H1 (cell line): Measurements from ENCODE around the gene WWP2. TPM values are rescaled to one million over a fixed set of nuclear protein-coding genes. Genes with fewer than 3 reads are reported as not detected.

Experiments
- CTCF ChIA-PET: fragments of 300-600 bp; sonication (Branson Sonifier 250); formaldehyde crosslinking; loops from one replicate; lab custom pipeline; 2021; ENCODE audit not compliant: partially characterized antibody; lab: Charles Lee
- POLR2A ChIA-PET: fragments of 300-600 bp; sonication (Branson Sonifier 250); formaldehyde crosslinking; loops from one replicate; lab custom pipeline; 2021; ENCODE audit warnings: inconsistent platforms; ENCODE audit not compliant: partially characterized antibody; lab: Charles Lee
- DNase-seq, 2 experiments: peaks; one replicate each; pipeline versions ENCODE4 v3.0.0 to v3.0.0-alpha.2; 2010 to 2022; ENCODE audit warnings: low spot score in 2 of 2, low read depth in 1 of 2, mixed read lengths in 1 of 2
- FAIRE-seq: peaks from 2 replicates; lab custom pipeline; 2011; peaks lifted over from hg19 to GRCh38; lab: Jason Lieb, UNC
- H2AFZ ChIP-seq: 2 replicates; pipeline ENCODE4 v1.8.1; 2012; ENCODE audit warnings: low read length, inconsistent platforms
- H2AK5ac ChIP-seq: 2 replicates; pipeline ENCODE4 v1.6.1; 2013; ENCODE audit warnings: low read depth, low read length
- H2BK120ac ChIP-seq: replicated peaks from 2 replicates; pipeline ENCODE3; 2013; ENCODE audit warnings: low read depth, low read length, inconsistent platforms
- H2BK12ac ChIP-seq: 2 replicates; pipeline ENCODE4 v1.6.1; 2013; ENCODE audit warnings: low read depth, low read length
- H2BK15ac ChIP-seq: 2 replicates; pipeline ENCODE4 v1.6.1; 2013; ENCODE audit warnings: low read length
- H2BK20ac ChIP-seq: 2 replicates; pipeline ENCODE4 v1.6.1; 2013; ENCODE audit warnings: low read length
- H2BK5ac ChIP-seq: 2 replicates; pipeline ENCODE4 v1.6.1; 2013; ENCODE audit warnings: low read depth, low read length
- H3K14ac ChIP-seq: 2 replicates; pipeline ENCODE4 v1.6.1; 2013; ENCODE audit warnings: inconsistent platforms; ENCODE audit not compliant: insufficient read length
- H3K18ac ChIP-seq: 2 replicates; pipeline ENCODE4 v1.6.1; 2013; ENCODE audit warnings: low read length; ENCODE audit errors: extremely low read depth
- H3K23ac ChIP-seq: 2 replicates; pipeline ENCODE4 v1.6.1; 2013; ENCODE audit warnings: inconsistent platforms; ENCODE audit not compliant: insufficient read length
- H3K23me2 ChIP-seq: 2 replicates; pipeline ENCODE4 v1.6.1; 2013; ENCODE audit warnings: low read depth, low read length
- H3K27ac ChIP-seq: 2 replicates; pipeline ENCODE4 v1.6.1; 2011; ENCODE audit warnings: low read depth, low read length, inconsistent platforms
- H3K27me3 ChIP-seq, 4 experiments: replicated peaks in 1 of 4; 1 replicate in 1 of 4; 2 replicates in 3 of 4; pipeline versions ENCODE4 v1.6.1 to v1.8.1; 2011 to 2013; ENCODE audit warnings: low read length in 3 of 4, mild to moderate bottlenecking in 3 of 4, inconsistent platforms in 2 of 4, mixed read lengths in 2 of 4, moderate library complexity in 1 of 4; ENCODE audit not compliant: control insufficient read depth in 3 of 4, insufficient read depth in 3 of 4; ENCODE audit errors: extremely low read depth in 1 of 4
- H3K36me3 ChIP-seq, 4 experiments: 2 replicates each; pipeline versions ENCODE4 v1.6.1 to v1.8.1; 2011 to 2013; ENCODE audit warnings: mild to moderate bottlenecking in 4 of 4, low read length in 3 of 4, moderate library complexity in 2 of 4, control low read depth in 1 of 4, inconsistent platforms in 1 of 4; ENCODE audit not compliant: insufficient read depth in 4 of 4, control insufficient read depth in 2 of 4
- H3K4ac ChIP-seq: replicated peaks from 2 replicates; pipeline ENCODE3; 2013; ENCODE audit warnings: low read length, low read depth, mixed read lengths, inconsistent platforms; ENCODE audit not compliant: insufficient read length
- H3K4me1 ChIP-seq, 4 experiments: replicated peaks in 1 of 4; 1 replicate in 1 of 4; 2 replicates in 3 of 4; pipeline versions ENCODE4 v1.6.1 to v1.8.1; 2011 to 2013; ENCODE audit warnings: low read length in 3 of 4, inconsistent platforms in 2 of 4, mixed read lengths in 1 of 4; ENCODE audit not compliant: insufficient read depth in 4 of 4, control insufficient read depth in 3 of 4
- H3K4me2 ChIP-seq, 2 experiments: 2 replicates each; pipeline versions ENCODE4 v1.6.1 to v1.8.1; 2011 to 2013; ENCODE audit warnings: low read depth in 2 of 2, low read length in 2 of 2, control low read depth in 1 of 2, inconsistent platforms in 1 of 2, mild to moderate bottlenecking in 1 of 2; ENCODE audit not compliant: insufficient read depth in 1 of 2
- H3K4me3 ChIP-seq, 4 experiments: fragments of 200-600, 300-600 bp in 1 of 4; sonication (generic), shearing (Covaris generic), sonication (Bioruptor Twin) in 1 of 4; 2 replicates each; pipeline versions ENCODE4 v1.5.1 to v1.8.1; 2011 to 2016; ENCODE audit warnings: low read length in 4 of 4, low read depth in 3 of 4, control low read depth in 2 of 4, inconsistent platforms in 2 of 4, mild to moderate bottlenecking in 2 of 4, mixed read lengths in 1 of 4, moderate library complexity in 1 of 4; ENCODE audit not compliant: insufficient read depth in 2 of 4; ENCODE audit errors: extremely low read depth in 1 of 4
- H3K56ac ChIP-seq: replicated peaks from 2 replicates; pipeline ENCODE3; 2013; ENCODE audit warnings: low read depth, mild to moderate bottlenecking, mixed read lengths, low read length, inconsistent platforms; ENCODE audit not compliant: insufficient read length
- H3K79me1 ChIP-seq: 2 replicates; pipeline ENCODE4 v1.6.1; 2013; ENCODE audit warnings: low read depth, low read length, control low read depth
- H3K79me2 ChIP-seq, 2 experiments: 2 replicates each; pipeline versions ENCODE4 v1.6.1 to v1.8.1; 2012 to 2013; ENCODE audit warnings: low read length in 2 of 2, mild to moderate bottlenecking in 2 of 2, inconsistent platforms in 1 of 2; ENCODE audit not compliant: insufficient read depth in 2 of 2, control insufficient read depth in 1 of 2
- H3K9ac ChIP-seq, 4 experiments: replicated peaks in 1 of 4; 1 replicate in 1 of 4; 2 replicates in 3 of 4; pipeline versions ENCODE4 v1.6.1 to v1.8.1; 2011 to 2013; ENCODE audit warnings: low read depth in 3 of 4, low read length in 3 of 4, control low read depth in 2 of 4, mild to moderate bottlenecking in 2 of 4, moderate library complexity in 2 of 4, inconsistent platforms in 1 of 4; ENCODE audit errors: extremely low read depth in 1 of 4
- H3K9me3 ChIP-seq, 2 experiments: 2 replicates each; pipeline versions ENCODE4 v1.6.1 to v1.8.1; 2012 to 2013; ENCODE audit warnings: mild to moderate bottlenecking in 2 of 2, moderate library complexity in 2 of 2, control low read depth in 1 of 2, inconsistent platforms in 1 of 2, low read depth in 1 of 2, low read length in 1 of 2, mixed read lengths in 1 of 2; ENCODE audit not compliant: insufficient read depth in 2 of 2
- H4K20me1 ChIP-seq, 2 experiments: replicated peaks in 1 of 2; 2 replicates each; pipeline versions ENCODE3 to v1.8.1; 2011 to 2013; ENCODE audit warnings: inconsistent platforms in 2 of 2, low read length in 2 of 2, mild to moderate bottlenecking in 1 of 2; ENCODE audit not compliant: insufficient read depth in 2 of 2, control insufficient read depth in 1 of 2
- H4K5ac ChIP-seq: 2 replicates; pipeline ENCODE4 v1.6.1; 2013; ENCODE audit warnings: low read length, low read depth, mixed read lengths, inconsistent platforms; ENCODE audit not compliant: insufficient read length
- H4K8ac ChIP-seq: 2 replicates; pipeline ENCODE4 v1.8.0; 2013; ENCODE audit warnings: mild to moderate bottlenecking, moderate library complexity, low read length, inconsistent platforms; ENCODE audit not compliant: insufficient read depth; ENCODE audit errors: extremely low read depth
- H4K91ac ChIP-seq: replicated peaks from 2 replicates; pipeline ENCODE3; 2013; ENCODE audit warnings: low read length, mixed read lengths, inconsistent platforms; ENCODE audit not compliant: insufficient read length
- CBX8 ChIP-seq: fragments of 300-800, 300-1000 bp; sonication (generic); IDR thresholded peaks from 2 replicates; pipeline ENCODE4 v1.7.1; 2016; ENCODE audit warnings: low read depth, low read length, borderline replicate concordance
- CEBPB ChIP-seq: IDR thresholded peaks from 2 replicates; pipeline ENCODE4 v1.6.1; 2012; ENCODE audit warnings: low read depth, low read length
- CREB1 ChIP-seq: IDR thresholded peaks from 2 replicates; pipeline ENCODE4 v1.6.1; 2012; ENCODE audit warnings: inconsistent platforms
- CTBP2 ChIP-seq: IDR thresholded peaks from 2 replicates; pipeline ENCODE4 v1.7.0; 2011; ENCODE audit warnings: borderline replicate concordance, mild to moderate bottlenecking, moderate library complexity, mixed read lengths, low read length; ENCODE audit not compliant: insufficient read depth, insufficient read length
- EP300 ChIP-seq, 2 experiments: IDR thresholded peaks; 1 replicate in 1 of 2; 2 replicates in 1 of 2; pipeline ENCODE4 v1.6.1; 2011 to 2012; ENCODE audit warnings: low read depth in 2 of 2, low read length in 2 of 2, mild to moderate bottlenecking in 2 of 2, borderline replicate concordance in 1 of 2, inconsistent platforms in 1 of 2, moderate library complexity in 1 of 2
- GABPA ChIP-seq: IDR thresholded peaks from 2 replicates; pipeline ENCODE4 v1.6.1; 2011; ENCODE audit warnings: mild to moderate bottlenecking, low read length, moderate library complexity, borderline replicate concordance; ENCODE audit not compliant: insufficient read depth
- GTF2F1 ChIP-seq: IDR thresholded peaks from 2 replicates; pipeline ENCODE4 v1.6.1; 2012; ENCODE audit warnings: low read depth, low read length, improper control_type of control experiment, borderline replicate concordance
- HDAC2 ChIP-seq, 2 experiments: fragments of 300-600 bp in 1 of 2; sonication (generic) in 1 of 2; IDR thresholded peaks; 2 replicates each; pipeline ENCODE4 v1.6.1; 2011 to 2012; ENCODE audit warnings: low read depth in 2 of 2, low read length in 2 of 2, mild to moderate bottlenecking in 2 of 2, moderate library complexity in 2 of 2, borderline replicate concordance in 1 of 2, inconsistent platforms in 1 of 2
- HDAC6 ChIP-seq: IDR thresholded peaks from one replicate; pipeline ENCODE4 v1.7.1; 2012; ENCODE audit warnings: low read depth, mild to moderate bottlenecking, inconsistent platforms, low read length, moderate library complexity
- NRF1 ChIP-seq: IDR thresholded peaks from 2 replicates; pipeline ENCODE4 v1.6.1; 2011; ENCODE audit warnings: mild to moderate bottlenecking, low read depth, low read length, improper control_type of control experiment
- RFX5 ChIP-seq: IDR thresholded peaks from 2 replicates; pipeline ENCODE4 v1.6.1; 2011; ENCODE audit warnings: low read depth, low read length, improper control_type of control experiment, borderline replicate concordance
- SIRT6 ChIP-seq: IDR thresholded peaks from one replicate; pipeline ENCODE4 v1.7.1; 2012; ENCODE audit warnings: low read length, inconsistent platforms
- SP1 ChIP-seq: IDR thresholded peaks from 2 replicates; pipeline ENCODE4 v1.6.1; 2011; ENCODE audit warnings: low read depth, low read length
- YY1 ChIP-seq: IDR thresholded peaks from 2 replicates; pipeline ENCODE4 v1.6.1; 2011; ENCODE audit warnings: low read depth, mild to moderate bottlenecking, low read length
- WGBS, 2 experiments: shearing (Covaris generic) in 1 of 2; methylation state at CpG; one replicate each; pipeline versions ENCODE4 v1.1.6 to v1.1.7; 2013 to 2015; ENCODE audit warnings: low lambda C conversion rate in 2 of 2, mixed read lengths in 2 of 2, inconsistent platforms in 1 of 2, low coverage in 1 of 2, missing lambda C conversion rate in 1 of 2; ENCODE audit not compliant: insufficient replicate concordance in 2 of 2, insufficient coverage in 1 of 2, insufficient read length in 1 of 2; ENCODE audit errors: extremely low coverage in 1 of 2, missing lambda C conversion rate in 1 of 2; 5-methylcytosine and 5-hydroxymethylcytosine counted together
- polyA plus RNA-seq, 7 experiments: library from polyadenylated mRNA; depleted of rRNA in 3 of 7; stranded (reverse) in 5 of 7; unstranded in 2 of 7; fragments of >200 nt in 5 of 7; fragments of 200-250 nt in 2 of 7; gene quantifications; 1 replicate in 5 of 7; 2 replicates in 1 of 7; 4 replicates in 1 of 7; pipeline versions ENCODE4 v1.2.1 to v1.2.3, GENCODE V29; 2011 to 2013; ENCODE audit warnings: missing spikeins in 2 of 7, mixed read lengths in 2 of 7
- total RNA-seq: library from RNA; stranded (reverse); fragmentation: NEBNext Ultra II Directional; extraction: Animal tissue kit (Norgen Biotek cat#: 25700); gene quantifications from 2 replicates; pipeline ENCODE4 v1.2.1, GENCODE V29; 2021

The WWP2 gene
- total and polyA plus RNA-seq, 2 of the 8 experiments (the other 6 are each of a cell fraction or from before 2014, with no cell fraction given), result 14.1 to 42.2 TPM

GRCh38 chr16:69793526-69793925, 31.4 kb downstream of the WWP2 start:
- Histone ChIP-seq H3K14ac (no peak overlapping the region), H3K9me3 (no peaks in the 10 kb centered on the region), H2BK5ac (no peak overlapping the region), H3K27ac (no peak overlapping the region), H2BK12ac (no peak overlapping the region), H2BK15ac (no peak overlapping the region), H3K36me3 (peaks cover 0 to 1% (median 0%) of the 10 kb centered on the region in 4 experiments; a peak in 1 of 8 replicates), H2BK20ac (no peak overlapping the region), H2BK120ac (no peak overlapping the region), H4K20me1 (no peaks in the 10 kb centered on the region), H3K4me2 (no peak overlapping the region), H3K9ac (no peak overlapping the region), H2AK5ac (no peak overlapping the region), H2AFZ (no peak overlapping the region), H3K4me1 (peaks cover 0 to 5% (median 0%) of the 10 kb centered on the region in 4 experiments; a peak in 2 of 7 replicates), H3K23ac (no peak overlapping the region), H3K79me1 (no peaks in the 10 kb centered on the region), H3K79me2 (no peaks in the 10 kb centered on the region), H3K4me3 (no peak overlapping the region), H4K5ac (no peak overlapping the region), H3K27me3 (no peaks in the 10 kb centered on the region), H3K56ac (no peak overlapping the region), H4K8ac (no peak overlapping the region), H3K4ac (no peak overlapping the region), H3K23me2 (0 out of 2 replicates have a peak, but pooled peaks cover 1% of the 10 kb centered on the region), H4K91ac (no peak overlapping the region), H3K18ac (no peak overlapping the region)
- ChIA-PET CTCF (interaction anchor here (0.6 to 6.4 kb wide), 4 partner anchors 24 to 136 kb away, joined by 3 to 54 read pairs (median 8); no protein-coding TSS in a partner anchor), POLR2A (no interaction called here)
- WGBS, 2 experiments, result 91% methylated on average over 3 of the region's 4 CpGs; no CpG with 5 or more reads in 1 of the 2 experiments
- no peak for FAIRE-seq
- no peak for DNase-seq
- TF ChIP-seq CBX8 (no peak), YY1 (no peak), CREB1 (no peak), HDAC2 (IDR thresholded peaks at IDR 0.05; ENCODE audit: borderline replicate concordance in 1 of 2, low read depth in 2 of 2, low read length in 2 of 2) (no peak), GABPA (no peak), SP1 (no peak), SIRT6 (no peak), NRF1 (no peak), CTBP2 (no peak), GTF2F1 (no peak), HDAC6 (no peak), EP300 (IDR thresholded peaks at IDR 0.05; ENCODE audit: borderline replicate concordance in 1 of 2, low read depth in 2 of 2, low read length in 2 of 2) (no peak), CEBPB (no peak), RFX5 (no peak)
